GM19025 (cell line): ENCODE data around the gene PPIP5K1.
"Not testable (repeated sequence)": the region's sequence is repeated elsewhere in the genome, so short reads cannot be mapped to it uniquely, and the experiment has no call there.

Source experiments
- ATAC-seq: cut with Tn5 transposase; IDR thresholded peaks from one replicate; pipeline ENCODE4 v1.9.1; 2021; ENCODE audit warnings: mild to moderate bottlenecking, low read depth, moderate library complexity; ENCODE audit not compliant: unreplicated experiment

PPIP5K1 gene

GRCh38 chr15:43547539-43547938 lies 42.5 kb downstream of the PPIP5K1 start:
- ATAC-seq, result no peak

GRCh38 chr15:43545426-43545825 lies 44.6 kb downstream of the PPIP5K1 start:
- no peak for ATAC-seq

GRCh38 chr15:43544266-43544665 lies 45.7 kb downstream of the PPIP5K1 start:
- ATAC-seq, result no peak

GRCh38 chr15:43541785-43542184 lies 48.2 kb downstream of the PPIP5K1 start:
- no peak for ATAC-seq

GRCh38 chr15:43538091-43538490 lies 51.9 kb downstream of the PPIP5K1 start:
- ATAC-seq, result no peak

- no peak for ATAC-seq
These were observed 55.1 kb downstream of the PPIP5K1 start for GRCh38 chr15:43534897-43535296.

- not testable (repeated sequence) for ATAC-seq
These were observed 57.2 kb downstream of the PPIP5K1 start for GRCh38 chr15:43532826-43533225.

- ATAC-seq, result no peak
These were observed 58.9 kb downstream of the PPIP5K1 start for GRCh38 chr15:43531018-43531670.

GRCh38 chr15:43529587-43530345 lies 60.2 kb downstream of the PPIP5K1 start:
- no peak for ATAC-seq

- ATAC-seq, result no peak
These were observed 60.9 kb downstream of the PPIP5K1 start for GRCh38 chr15:43529141-43529540.

- no peak for ATAC-seq
These were observed 61.4 kb downstream of the PPIP5K1 start for GRCh38 chr15:43528542-43529007.

- ATAC-seq, result no peak
These were observed 62.0 kb downstream of the PPIP5K1 start for GRCh38 chr15:43527802-43528541.

- no peak for ATAC-seq
These were observed 62.8 kb downstream of the PPIP5K1 start for GRCh38 chr15:43527016-43527801.

- no peak for ATAC-seq
These were observed 63.6 kb downstream of the PPIP5K1 start for GRCh38 chr15:43526261-43526930.

- no peak for ATAC-seq
These were observed 64.9 kb downstream of the PPIP5K1 start for GRCh38 chr15:43525131-43525530.

GRCh38 chr15:43524254-43524845 lies 65.7 kb downstream of the PPIP5K1 start:
- no peak for ATAC-seq

GRCh38 chr15:43523646-43524045 lies 66.4 kb downstream of the PPIP5K1 start:
- ATAC-seq, result no peak

- no peak for ATAC-seq
These were observed 67.8 kb downstream of the PPIP5K1 start for GRCh38 chr15:43522247-43522646.

GRCh38 chr15:43521419-43521818 lies 68.6 kb downstream of the PPIP5K1 start:
- no peak for ATAC-seq

- ATAC-seq, result no peak
These were observed 69.9 kb downstream of the PPIP5K1 start for GRCh38 chr15:43520138-43520537.
